ENCODE measurements around the gene ERP27.

ERP27 gene

DNA sequence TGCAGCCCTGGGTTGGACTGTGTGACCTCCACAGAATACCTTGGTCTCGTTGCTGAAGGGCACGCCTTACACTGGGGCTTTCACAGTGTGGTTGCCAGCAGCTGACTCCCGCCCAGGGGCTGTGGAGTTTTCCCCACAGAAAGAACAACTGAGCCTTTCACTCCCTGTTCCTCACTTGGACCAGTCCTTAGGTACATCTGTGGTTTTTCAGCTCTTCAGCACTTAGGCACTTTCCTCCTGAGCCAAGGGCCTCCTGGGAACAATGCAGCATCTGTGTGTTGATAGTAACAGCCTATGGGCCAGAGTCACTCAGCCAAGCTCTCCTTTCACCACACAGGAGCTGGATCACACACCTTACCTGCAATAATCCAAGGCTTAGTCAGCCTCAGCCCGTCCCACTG, 25.0 kb downstream of the ERP27 start:
- Histone ChIP-seq H3K9me3 (ENCODE audit: control insufficient read depth in 5 of 5, low read length in 5 of 5) (no peaks in the 10 kb centered on the region), H3K4me3 (ENCODE audit: low read depth in 1 of 5, low read length in 5 of 5) (no peak overlapping the region), H3K36me3 (ENCODE audit: control insufficient read depth in 5 of 5, insufficient read depth in 5 of 5, low read length in 5 of 5) (peaks cover 0 to 8% (median 0%) of the 10 kb centered on the region in 5 donors), H3K27me3 (ENCODE audit: control insufficient read depth in 5 of 5, insufficient read depth in 4 of 5, low read length in 5 of 5) (no peaks in the 10 kb centered on the region), H3K4me1 (ENCODE audit: control insufficient read depth in 5 of 5, insufficient read depth in 5 of 5, low read length in 5 of 5) (peaks cover 0 to 6% (median 0%) of the 10 kb centered on the region in 5 donors), H3K27ac (ENCODE audit: low read depth, low read length) (no peak overlapping the region), H3K9ac (ENCODE audit: low read length in 5 of 5) (no peak overlapping the region)

DNA sequence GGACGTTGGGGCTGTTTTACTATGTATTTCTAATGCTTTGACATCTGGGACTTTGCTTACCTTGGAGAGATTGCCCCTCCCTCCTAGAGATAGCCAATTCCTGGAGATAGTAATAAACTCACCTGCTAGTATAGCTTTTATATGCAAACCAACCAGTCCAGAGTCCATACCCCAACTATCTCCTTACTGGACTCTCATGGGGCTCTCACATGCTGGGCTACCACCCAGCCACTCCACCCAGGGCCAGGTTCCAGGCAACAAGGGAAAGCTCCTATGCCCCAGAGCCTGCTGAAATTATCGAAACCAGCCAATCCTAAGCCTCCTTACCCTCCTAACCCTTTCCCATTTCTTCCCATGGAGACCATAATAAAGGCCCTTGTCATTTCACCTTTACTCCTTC, 27.2 kb downstream of the ERP27 start:
- Histone ChIP-seq H3K4me1 (ENCODE audit: control insufficient read depth in 5 of 5, insufficient read depth in 5 of 5, low read length in 5 of 5) (peaks cover 0 to 7% (median 0%) of the 10 kb centered on the region in 5 donors), H3K36me3 (ENCODE audit: control insufficient read depth in 5 of 5, insufficient read depth in 5 of 5, low read length in 5 of 5) (peaks cover 0 to 8% (median 0%) of the 10 kb centered on the region in 5 donors), H3K27ac (ENCODE audit: low read depth, low read length) (no peak overlapping the region), H3K9ac (ENCODE audit: low read length in 5 of 5) (no peak overlapping the region), H3K4me3 (ENCODE audit: low read depth in 1 of 5, low read length in 5 of 5) (no peak overlapping the region), H3K27me3 (ENCODE audit: control insufficient read depth in 5 of 5, insufficient read depth in 4 of 5, low read length in 5 of 5) (no peaks in the 10 kb centered on the region), H3K9me3 (ENCODE audit: control insufficient read depth in 5 of 5, low read length in 5 of 5) (no peaks in the 10 kb centered on the region)

DNA sequence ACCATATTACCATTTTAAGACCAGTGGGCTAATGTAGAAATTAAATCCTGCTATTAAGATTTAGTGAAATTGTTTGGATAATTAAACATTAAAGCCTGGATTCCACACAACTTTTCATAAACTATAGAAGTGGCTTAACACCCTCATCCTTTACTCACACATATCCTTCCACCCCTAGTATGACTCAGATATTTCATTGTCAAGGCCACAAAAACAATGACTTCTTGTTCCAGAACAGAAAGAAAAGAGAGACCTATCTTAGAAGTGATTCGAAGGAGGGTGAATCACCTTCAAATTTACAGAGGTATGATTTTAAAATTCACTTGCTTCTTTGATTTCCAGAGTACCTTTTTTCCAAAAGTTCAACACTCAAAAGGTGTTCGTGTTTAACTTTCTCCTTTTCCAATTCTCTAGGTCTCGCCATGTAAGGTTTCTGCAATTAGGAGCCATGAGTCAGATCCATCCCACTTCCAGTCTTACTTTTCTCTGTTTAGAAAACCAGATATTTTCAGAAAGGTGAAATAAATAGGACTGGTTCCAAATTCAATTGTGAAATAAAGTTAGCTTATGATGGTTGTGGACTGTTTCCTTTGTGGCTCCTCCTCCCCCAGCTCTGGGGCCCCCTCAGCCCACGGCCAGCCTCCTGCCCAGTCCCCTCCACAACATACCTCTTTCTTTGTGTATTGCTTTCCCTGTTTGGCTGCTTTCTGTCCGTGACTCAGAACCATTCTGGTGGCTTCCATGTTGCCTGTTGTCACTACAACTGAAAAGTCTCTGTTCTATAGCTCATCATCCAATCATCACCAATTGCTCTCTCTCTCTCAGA, 28.0 kb downstream of the ERP27 start:
- H3K9me3 ChIP-seq (ENCODE audit: control insufficient read depth in 5 of 5, low read length in 5 of 5): no peaks in the 10 kb centered on the region
- no peak overlapping the region for H3K4me3 ChIP-seq (ENCODE audit: low read depth in 1 of 5, low read length in 5 of 5)
- no peaks in the 10 kb centered on the region for H3K27me3 ChIP-seq (ENCODE audit: control insufficient read depth in 5 of 5, insufficient read depth in 4 of 5, low read length in 5 of 5)
- no peak overlapping the region for H3K27ac ChIP-seq (ENCODE audit: low read depth, low read length)
- peaks cover 0 to 13% (median 5%) of the 10 kb centered on the region in 5 donors for H3K4me1 ChIP-seq (ENCODE audit: control insufficient read depth in 5 of 5, insufficient read depth in 5 of 5, low read length in 5 of 5)
- H3K36me3 ChIP-seq (ENCODE audit: control insufficient read depth in 5 of 5, insufficient read depth in 5 of 5, low read length in 5 of 5): peaks cover 0 to 8% (median 0%) of the 10 kb centered on the region in 5 donors
- H3K9ac ChIP-seq (ENCODE audit: low read length in 5 of 5): no peak overlapping the region

DNA sequence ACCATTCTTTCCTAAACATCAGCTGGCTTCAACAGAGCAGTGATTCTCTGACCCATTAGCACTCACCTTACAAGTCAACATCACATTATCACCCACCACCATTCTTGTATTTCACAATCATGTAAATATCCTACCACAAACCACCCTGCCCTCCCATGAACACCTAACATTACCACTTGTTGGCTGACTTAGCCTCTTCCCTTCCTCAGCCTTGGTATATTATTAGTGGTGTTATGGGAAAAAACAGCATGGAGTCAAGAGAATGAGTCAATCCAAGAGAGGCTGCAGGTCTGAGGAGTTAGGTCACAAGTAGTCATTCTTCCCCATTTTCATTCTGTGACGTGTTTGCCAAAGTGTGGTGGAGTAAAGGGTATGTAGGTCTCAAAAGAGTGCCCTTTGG, 30.4 kb downstream of the ERP27 start:
- H3K27me3 ChIP-seq (ENCODE audit: control insufficient read depth in 5 of 5, insufficient read depth in 4 of 5, low read length in 5 of 5): no peaks in the 10 kb centered on the region
- H3K9me3 ChIP-seq (ENCODE audit: control insufficient read depth in 5 of 5, low read length in 5 of 5): no peaks in the 10 kb centered on the region
- H3K27ac ChIP-seq (ENCODE audit: low read depth, low read length): no peak overlapping the region
- H3K9ac ChIP-seq (ENCODE audit: low read length in 5 of 5): no peak overlapping the region
- H3K36me3 ChIP-seq (ENCODE audit: control insufficient read depth in 5 of 5, insufficient read depth in 5 of 5, low read length in 5 of 5): no peaks in the 10 kb centered on the region
- H3K4me1 ChIP-seq (ENCODE audit: control insufficient read depth in 5 of 5, insufficient read depth in 5 of 5, low read length in 5 of 5): peaks cover 0 to 25% (median 16%) of the 10 kb centered on the region in 5 donors
- H3K4me3 ChIP-seq (ENCODE audit: low read depth in 1 of 5, low read length in 5 of 5): no peak overlapping the region

DNA sequence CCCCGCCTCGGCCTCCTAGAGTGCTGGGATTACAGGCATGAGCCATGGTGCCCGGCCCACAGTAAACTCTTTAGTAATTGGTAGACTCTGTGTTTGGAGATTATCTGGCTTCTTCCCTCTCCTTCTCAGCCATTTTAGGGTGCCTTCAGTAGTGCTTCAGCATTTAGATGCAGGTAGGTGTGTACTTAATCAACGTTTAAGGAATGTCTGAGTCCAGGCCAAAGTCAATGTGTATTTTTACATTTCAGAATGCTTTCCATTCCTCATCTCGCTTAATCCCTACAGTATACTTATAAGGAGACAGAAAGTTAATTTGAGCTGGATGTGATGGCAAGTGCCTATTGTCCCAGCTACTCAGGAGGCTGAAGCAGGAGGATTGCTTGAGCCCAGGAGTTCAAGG, 32.2 kb downstream of the ERP27 start:
- H3K27ac ChIP-seq (ENCODE audit: low read depth, low read length): no peak overlapping the region
- H3K9ac ChIP-seq (ENCODE audit: low read length in 5 of 5): no peak overlapping the region
- no peak overlapping the region for H3K4me3 ChIP-seq (ENCODE audit: low read depth in 1 of 5, low read length in 5 of 5)
- H3K27me3 ChIP-seq (ENCODE audit: control insufficient read depth in 5 of 5, insufficient read depth in 4 of 5, low read length in 5 of 5): no peaks in the 10 kb centered on the region
- no peaks in the 10 kb centered on the region for H3K9me3 ChIP-seq (ENCODE audit: control insufficient read depth in 5 of 5, low read length in 5 of 5)
- H3K36me3 ChIP-seq (ENCODE audit: control insufficient read depth in 5 of 5, insufficient read depth in 5 of 5, low read length in 5 of 5): no peaks in the 10 kb centered on the region
- peaks cover 4 to 35% (median 31%) of the 10 kb centered on the region in 5 donors for H3K4me1 ChIP-seq (ENCODE audit: control insufficient read depth in 5 of 5, insufficient read depth in 5 of 5, low read length in 5 of 5)

DNA sequence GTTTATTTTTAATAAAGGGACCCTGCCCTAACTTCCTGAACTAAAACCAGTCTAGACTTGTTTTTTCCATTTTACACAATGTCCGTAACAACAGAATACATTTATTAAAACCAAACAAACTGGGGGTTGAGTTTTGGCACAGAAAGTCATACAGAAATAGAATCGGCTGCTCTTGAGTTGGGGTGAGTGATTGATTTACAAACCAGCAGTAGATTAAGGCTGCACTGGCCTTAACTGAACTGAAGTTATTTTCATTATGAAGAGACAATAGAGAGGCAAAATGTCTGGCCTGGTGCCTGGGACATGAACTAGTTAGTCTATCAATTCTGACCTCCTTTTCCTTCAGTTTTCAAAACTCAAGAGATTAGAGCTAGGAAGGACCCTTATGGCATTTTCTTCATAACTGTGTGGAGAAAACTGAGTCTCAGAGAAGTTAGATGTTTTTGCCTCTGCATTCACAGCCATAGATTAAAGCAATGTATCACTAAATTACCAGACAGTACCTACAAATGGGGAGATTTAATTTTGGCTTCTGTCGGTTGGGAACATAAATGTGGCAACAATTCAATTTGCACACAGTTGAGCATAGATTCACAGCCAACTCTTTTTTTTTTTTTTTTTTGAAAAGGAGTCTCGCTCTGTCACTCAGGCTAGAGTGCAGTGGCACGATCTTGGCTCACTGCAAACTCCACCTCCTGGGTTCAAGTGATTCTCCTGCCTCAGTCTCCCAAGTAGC, 32.9 kb downstream of the ERP27 start:
- H3K4me1 ChIP-seq (ENCODE audit: control insufficient read depth in 5 of 5, insufficient read depth in 5 of 5, low read length in 5 of 5): peaks cover 4 to 40% (median 38%) of the 10 kb centered on the region in 5 donors
- H3K27me3 ChIP-seq (ENCODE audit: control insufficient read depth in 5 of 5, insufficient read depth in 4 of 5, low read length in 5 of 5): no peaks in the 10 kb centered on the region
- H3K9ac ChIP-seq (ENCODE audit: low read length in 5 of 5): peak overlapping the region in 1 of 5 donors; percentile 4
- H3K36me3 ChIP-seq (ENCODE audit: control insufficient read depth in 5 of 5, insufficient read depth in 5 of 5, low read length in 5 of 5): no peaks in the 10 kb centered on the region
- H3K27ac ChIP-seq (ENCODE audit: low read depth, low read length): peak overlapping the region; percentile 26
- H3K4me3 ChIP-seq (ENCODE audit: low read depth in 1 of 5, low read length in 5 of 5): peak overlapping the region in 2 of 5 donors; percentile 2 to 44
- H3K9me3 ChIP-seq (ENCODE audit: control insufficient read depth in 5 of 5, low read length in 5 of 5): no peaks in the 10 kb centered on the region

DNA sequence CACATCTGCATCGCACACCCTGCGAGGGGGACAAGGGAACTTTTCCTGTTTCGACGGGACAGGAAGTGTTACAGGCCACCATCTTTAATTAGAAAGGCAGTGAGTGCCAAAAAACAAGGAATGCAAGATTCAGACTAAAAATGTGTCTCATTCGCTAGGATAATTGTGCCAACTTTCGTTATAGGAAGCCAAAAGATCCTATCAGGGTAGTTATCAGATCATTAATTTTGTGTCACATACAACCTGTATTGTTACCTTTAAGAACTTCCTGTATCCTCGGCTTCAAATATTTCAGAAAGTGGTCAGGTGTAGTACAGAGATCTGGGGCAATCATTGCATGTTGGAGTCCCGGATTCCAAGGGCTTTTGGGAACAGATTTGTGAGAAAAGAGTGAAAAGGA, 33.5 kb downstream of the ERP27 start:
- H3K27ac ChIP-seq (ENCODE audit: low read depth, low read length): peak overlapping the region; percentile 26
- no peaks in the 10 kb centered on the region for H3K9me3 ChIP-seq (ENCODE audit: control insufficient read depth in 5 of 5, low read length in 5 of 5)
- H3K9ac ChIP-seq (ENCODE audit: low read length in 5 of 5): no peak overlapping the region
- no peaks in the 10 kb centered on the region for H3K36me3 ChIP-seq (ENCODE audit: control insufficient read depth in 5 of 5, insufficient read depth in 5 of 5, low read length in 5 of 5)
- H3K27me3 ChIP-seq (ENCODE audit: control insufficient read depth in 5 of 5, insufficient read depth in 4 of 5, low read length in 5 of 5): no peaks in the 10 kb centered on the region
- peaks cover 4 to 41% (median 39%) of the 10 kb centered on the region in 5 donors for H3K4me1 ChIP-seq (ENCODE audit: control insufficient read depth in 5 of 5, insufficient read depth in 5 of 5, low read length in 5 of 5)
- peak overlapping the region in 3 of 5 donors; percentile 2 to 44 (median 13) for H3K4me3 ChIP-seq (ENCODE audit: low read depth in 1 of 5, low read length in 5 of 5)

DNA sequence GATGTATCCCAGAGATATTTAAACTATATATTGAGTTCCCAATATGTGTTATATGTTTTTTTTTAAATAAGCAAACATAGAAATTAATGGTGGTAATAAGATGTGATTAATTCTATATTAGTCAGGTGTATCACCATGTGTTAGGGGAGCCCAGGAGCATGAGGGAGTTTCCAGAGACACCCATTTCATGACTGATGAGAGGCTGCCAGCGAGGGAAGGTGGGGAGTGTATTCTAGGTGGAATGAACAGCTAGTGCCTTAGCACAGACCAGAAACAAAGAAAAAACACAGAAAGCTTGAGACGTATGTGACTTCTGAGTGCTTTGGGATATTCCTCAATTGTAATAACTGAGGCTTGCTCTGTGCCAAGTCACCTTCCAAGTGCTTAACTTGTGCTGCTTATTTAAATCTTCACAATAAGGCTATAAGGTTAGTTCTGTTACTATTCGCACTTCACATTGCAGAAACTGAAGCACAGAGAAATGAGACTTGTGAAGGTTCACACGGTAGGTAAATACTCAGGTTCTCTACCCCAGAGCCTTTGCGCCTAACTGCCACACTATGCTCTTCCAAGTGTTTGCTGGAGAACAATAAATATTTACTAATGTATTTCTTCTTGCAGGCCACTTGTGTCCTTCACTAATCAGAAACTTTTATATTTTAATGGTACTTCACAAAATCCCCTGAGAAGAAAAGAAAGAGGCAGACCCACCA, 34.8 kb downstream of the ERP27 start:
- Histone ChIP-seq H3K9me3 (ENCODE audit: control insufficient read depth in 5 of 5, low read length in 5 of 5) (no peaks in the 10 kb centered on the region), H3K27me3 (ENCODE audit: control insufficient read depth in 5 of 5, insufficient read depth in 4 of 5, low read length in 5 of 5) (no peaks in the 10 kb centered on the region), H3K36me3 (ENCODE audit: control insufficient read depth in 5 of 5, insufficient read depth in 5 of 5, low read length in 5 of 5) (no peaks in the 10 kb centered on the region), H3K4me1 (ENCODE audit: control insufficient read depth in 5 of 5, insufficient read depth in 5 of 5, low read length in 5 of 5) (peaks cover 4 to 41% (median 39%) of the 10 kb centered on the region in 5 donors), H3K4me3 (ENCODE audit: low read depth in 1 of 5, low read length in 5 of 5) (no peak overlapping the region), H3K27ac (ENCODE audit: low read depth, low read length) (peak overlapping the region; percentile 3), H3K9ac (ENCODE audit: low read length in 5 of 5) (no peak overlapping the region)

DNA sequence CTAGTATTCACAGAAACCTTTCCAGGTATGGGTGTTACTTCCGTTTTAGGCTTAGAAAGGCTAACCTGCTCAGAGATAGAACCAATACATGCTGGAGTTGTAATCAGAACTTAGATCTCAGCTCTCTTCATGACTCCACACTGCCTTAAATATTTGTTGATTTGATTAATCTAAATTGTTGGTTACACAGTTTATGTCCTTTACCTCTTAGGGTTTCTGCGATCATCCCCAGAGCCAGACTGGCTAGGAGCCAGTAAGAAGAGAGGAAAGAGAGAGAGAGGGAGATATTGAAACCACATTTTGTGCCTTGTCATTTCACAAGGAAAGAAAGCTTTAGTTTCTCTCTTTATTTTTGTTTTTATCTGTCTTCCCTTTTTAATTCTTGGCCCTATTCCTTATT, 35.9 kb downstream of the ERP27 start:
- Histone ChIP-seq H3K27ac (ENCODE audit: low read depth, low read length) (no peak overlapping the region), H3K4me1 (ENCODE audit: control insufficient read depth in 5 of 5, insufficient read depth in 5 of 5, low read length in 5 of 5) (peaks cover 4 to 41% (median 39%) of the 10 kb centered on the region in 5 donors), H3K9ac (ENCODE audit: low read length in 5 of 5) (no peak overlapping the region), H3K9me3 (ENCODE audit: control insufficient read depth in 5 of 5, low read length in 5 of 5) (no peaks in the 10 kb centered on the region), H3K27me3 (ENCODE audit: control insufficient read depth in 5 of 5, insufficient read depth in 4 of 5, low read length in 5 of 5) (no peaks in the 10 kb centered on the region), H3K36me3 (ENCODE audit: control insufficient read depth in 5 of 5, insufficient read depth in 5 of 5, low read length in 5 of 5) (no peaks in the 10 kb centered on the region), H3K4me3 (ENCODE audit: low read depth in 1 of 5, low read length in 5 of 5) (no peak overlapping the region)

DNA sequence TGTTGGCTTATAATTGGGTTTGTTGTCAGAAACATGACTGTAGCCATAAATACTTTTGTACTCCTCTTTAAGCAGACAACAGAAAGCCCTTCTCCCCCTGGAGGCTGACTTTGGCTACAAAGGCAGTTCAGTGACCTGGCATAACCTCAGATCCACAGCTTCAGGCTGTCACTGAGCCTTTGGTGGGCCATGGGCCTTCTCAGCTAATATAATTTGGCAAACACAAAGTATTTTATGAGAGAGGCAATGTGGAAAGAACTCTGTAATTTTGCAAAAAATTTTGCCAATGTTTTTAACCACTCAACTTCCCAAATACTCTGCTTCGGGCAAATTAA, 37.1 kb downstream of the ERP27 start:
- H3K9me3 ChIP-seq (ENCODE audit: control insufficient read depth in 5 of 5, low read length in 5 of 5): no peaks in the 10 kb centered on the region
- H3K27ac ChIP-seq (ENCODE audit: low read depth, low read length): peak overlapping the region; percentile 57
- no peaks in the 10 kb centered on the region for H3K27me3 ChIP-seq (ENCODE audit: control insufficient read depth in 5 of 5, insufficient read depth in 4 of 5, low read length in 5 of 5)
- peaks cover 4 to 49% (median 44%) of the 10 kb centered on the region in 5 donors for H3K4me1 ChIP-seq (ENCODE audit: control insufficient read depth in 5 of 5, insufficient read depth in 5 of 5, low read length in 5 of 5)
- no peak overlapping the region for H3K9ac ChIP-seq (ENCODE audit: low read length in 5 of 5)
- no peak overlapping the region for H3K4me3 ChIP-seq (ENCODE audit: low read depth in 1 of 5, low read length in 5 of 5)
- no peaks in the 10 kb centered on the region for H3K36me3 ChIP-seq (ENCODE audit: control insufficient read depth in 5 of 5, insufficient read depth in 5 of 5, low read length in 5 of 5)
